Body of pancreas (tissue), 4 donors: ENCODE measurements around the gene L3MBTL2.

Experiments
- CTCF ChIP-seq, 7 experiments: fragments of 450-650 bp in 4 of 7; fragments of 200-600 bp in 3 of 7; sonication (generic) in 3 of 7; IDR thresholded peaks; one replicate each; pipeline ENCODE4 v1.5.1; 2016 to 2019; ENCODE audit warnings: antibody characterized with exemption in 7 of 7
- POLR2A ChIP-seq, 3 donors: fragments of 450-650 bp; IDR thresholded peaks; one replicate each; pipeline ENCODE4 v1.6.1; 2016; ENCODE audit warnings: antibody characterized with exemption in 3 of 3, mild to moderate bottlenecking in 2 of 3

GRCh38 chr22:41177622-41178424 is 27.3 kb upstream of the L3MBTL2 start:
- TF ChIP-seq CTCF (IDR thresholded peaks at IDR 0.05) (no peak), POLR2A (IDR thresholded peaks at IDR 0.05) (no peak)
